ENCODE data around the gene COX6B1. TPM values are rescaled to one million over a fixed set of nuclear protein-coding genes. Genes with fewer than 3 reads are reported as not detected.

COX6B1 gene
- total and polyA plus RNA-seq, 2 of the 8 experiments (the other 6 are each of a cell fraction or from before 2014, with no cell fraction given): 437 to 1,052 TPM

GRCh38 chr19:35656700-35657099 lies 8.6 kb downstream of the COX6B1 start:
- no peak overlapping the region for H2BK20ac ChIP-seq (ENCODE audit: low read length)
- WGBS, 2 experiments (ENCODE audit: extremely low coverage in 1 of 2, insufficient coverage in 1 of 2, insufficient read length in 1 of 2, insufficient replicate concordance in 2 of 2, low coverage in 1 of 2, low lambda C conversion rate in 2 of 2, missing lambda C conversion rate in 1 of 2): 91% methylated on average over 6 of the region's 6 CpGs; no CpG with 5 or more reads in 1 of the 2 experiments
- no peak overlapping the region for H2BK15ac ChIP-seq (ENCODE audit: low read length)
- no peaks in the 10 kb centered on the region for H3K27me3 ChIP-seq (replicated peaks in 1 of 4; ENCODE audit: control insufficient read depth in 3 of 4, extremely low read depth in 1 of 4, insufficient read depth in 3 of 4, low read length in 3 of 4)
- no peaks in the 10 kb centered on the region for H3K79me2 ChIP-seq (ENCODE audit: control insufficient read depth in 1 of 2, insufficient read depth in 2 of 2, low read length in 2 of 2)
- H3K4me3 ChIP-seq (ENCODE audit: extremely low read depth in 1 of 4, insufficient read depth in 2 of 4, low read depth in 3 of 4, low read length in 4 of 4): no peak overlapping the region
- H3K4ac ChIP-seq (replicated peaks; ENCODE audit: insufficient read length, low read depth, low read length): no peak overlapping the region
- H3K56ac ChIP-seq (replicated peaks; ENCODE audit: insufficient read length, low read depth, low read length): no peak overlapping the region
- no peak overlapping the region for H3K18ac ChIP-seq (ENCODE audit: extremely low read depth, low read length)
- no peak overlapping the region for H2BK120ac ChIP-seq (replicated peaks; ENCODE audit: low read depth, low read length)
- TF ChIP-seq EGR1 (IDR thresholded peaks at IDR 0.05; ENCODE audit: borderline replicate concordance, low read depth, low read length) (no peak), CEBPB (IDR thresholded peaks at IDR 0.05; ENCODE audit: low read depth, low read length) (no peak), POU5F1 (IDR thresholded peaks at IDR 0.05; ENCODE audit: low read depth, low read length) (no peak), CHD2 (IDR thresholded peaks at IDR 0.05; ENCODE audit: low read length) (no peak), TAF7 (optimal IDR thresholded peaks at IDR 0.05; ENCODE audit: borderline replicate concordance, low read depth, low read length) (no peak)
- H3K79me1 ChIP-seq (ENCODE audit: low read depth, low read length): peaks cover 2% of the 10 kb centered on the region; the same call in 1 of the 2 replicates
- no peak overlapping the region for H4K91ac ChIP-seq (replicated peaks; ENCODE audit: insufficient read length, low read length)
- H3K9me3 ChIP-seq (ENCODE audit: insufficient read depth in 2 of 2, low read depth in 1 of 2, low read length in 1 of 2): peaks cover 0 to 2% of the 10 kb centered on the region in 2 experiments; a peak in 1 of 4 replicates
- no peaks in the 10 kb centered on the region for H3K4me1 ChIP-seq (replicated peaks in 1 of 4; ENCODE audit: control insufficient read depth in 3 of 4, insufficient read depth in 4 of 4, low read length in 3 of 4)
- H4K20me1 ChIP-seq (replicated peaks in 1 of 2; ENCODE audit: control insufficient read depth in 1 of 2, insufficient read depth in 2 of 2, low read length in 2 of 2): peaks cover 0 to 16% of the 10 kb centered on the region in 2 experiments
- DNase-seq (ENCODE audit: low read depth in 1 of 2, low spot score in 2 of 2) (no peak), FAIRE-seq (no peak)
- no peak overlapping the region for H2AK5ac ChIP-seq (ENCODE audit: low read depth, low read length)
- no peak overlapping the region for H2AFZ ChIP-seq (ENCODE audit: low read length)
- no peak overlapping the region for H4K5ac ChIP-seq (ENCODE audit: insufficient read length, low read depth, low read length)
- no peak overlapping the region for H4K8ac ChIP-seq (ENCODE audit: extremely low read depth, insufficient read depth, low read length)
- ChIA-PET POLR2A (ENCODE audit: partially characterized antibody) (interaction anchor here (1.6 kb wide), 1 partner anchor 12 kb away, joined by 4 read pairs; no protein-coding TSS in a partner anchor), CTCF (ENCODE audit: partially characterized antibody) (interaction anchor here (1.3 to 3.3 kb wide), 5 partner anchors 9 to 100 kb away, joined by 3 to 15 read pairs (median 8); partner anchors contain the start of gene COX6B1)
- H3K9ac ChIP-seq (replicated peaks in 1 of 4; ENCODE audit: extremely low read depth in 1 of 4, low read depth in 3 of 4, low read length in 3 of 4): no peak overlapping the region
- H2BK5ac ChIP-seq (ENCODE audit: low read depth, low read length): no peak overlapping the region
- H3K23me2 ChIP-seq (ENCODE audit: low read depth, low read length): no peaks in the 10 kb centered on the region
- no peak overlapping the region for H3K27ac ChIP-seq (ENCODE audit: low read depth, low read length)
- no peak overlapping the region for H3K23ac ChIP-seq (ENCODE audit: insufficient read length)
- no peak overlapping the region for H2BK12ac ChIP-seq (ENCODE audit: low read depth, low read length)
- H3K14ac ChIP-seq (ENCODE audit: insufficient read length): no peak overlapping the region
- peaks cover 7 to 50% (median 32%) of the 10 kb centered on the region in 4 experiments; a peak in 7 of 8 replicates for H3K36me3 ChIP-seq (ENCODE audit: control insufficient read depth in 2 of 4, insufficient read depth in 4 of 4, low read length in 3 of 4)
- H3K4me2 ChIP-seq (ENCODE audit: insufficient read depth in 1 of 2, low read depth in 2 of 2, low read length in 2 of 2): no peak overlapping the region
